Measurements from ENCODE around the gene LYPD8. TPM values are rescaled to one million over a fixed set of nuclear protein-coding genes. Genes with fewer than 3 reads are reported as not detected.
"Not testable (repeated sequence)": the region's sequence is repeated elsewhere in the genome, so short reads cannot be mapped to it uniquely, and the experiment has no call there.

The LYPD8 gene
- total RNA-seq, 1 experiment from 2014 or later, result not detected

DNA sequence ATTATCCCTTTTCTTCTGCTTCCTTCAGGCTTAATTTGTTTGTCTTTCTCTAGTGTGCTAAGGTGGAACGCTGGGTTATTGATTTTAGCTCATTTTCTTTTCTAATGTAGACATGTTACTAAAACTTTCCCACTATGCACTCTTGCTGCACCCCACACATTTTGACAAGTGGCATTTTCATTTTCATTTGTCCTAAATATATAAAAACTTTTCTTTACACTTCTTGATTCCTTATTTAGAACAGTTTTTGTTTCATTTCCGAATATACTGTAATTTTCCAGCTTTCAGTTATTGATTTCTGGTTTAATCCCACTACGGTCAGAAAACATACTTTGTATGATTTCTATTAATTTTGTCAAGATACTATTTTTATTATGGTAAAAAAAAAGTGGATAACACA, 44.9 kb upstream of the LYPD8 start (continued):
- no peak for TF ChIP-seq CREB1 (CRISPR knock-in tag; IDR thresholded peaks at IDR 0.05)
- TF ChIP-seq NR3C1 (CRISPR knock-in tag; conservative IDR thresholded peaks at IDR 0.05; ENCODE audit: low read depth), result no peak
- TF ChIP-seq ZNF671 (CRISPR knock-in tag; IDR thresholded peaks at IDR 0.05), result no peak
- TF ChIP-seq, protein P1, sequence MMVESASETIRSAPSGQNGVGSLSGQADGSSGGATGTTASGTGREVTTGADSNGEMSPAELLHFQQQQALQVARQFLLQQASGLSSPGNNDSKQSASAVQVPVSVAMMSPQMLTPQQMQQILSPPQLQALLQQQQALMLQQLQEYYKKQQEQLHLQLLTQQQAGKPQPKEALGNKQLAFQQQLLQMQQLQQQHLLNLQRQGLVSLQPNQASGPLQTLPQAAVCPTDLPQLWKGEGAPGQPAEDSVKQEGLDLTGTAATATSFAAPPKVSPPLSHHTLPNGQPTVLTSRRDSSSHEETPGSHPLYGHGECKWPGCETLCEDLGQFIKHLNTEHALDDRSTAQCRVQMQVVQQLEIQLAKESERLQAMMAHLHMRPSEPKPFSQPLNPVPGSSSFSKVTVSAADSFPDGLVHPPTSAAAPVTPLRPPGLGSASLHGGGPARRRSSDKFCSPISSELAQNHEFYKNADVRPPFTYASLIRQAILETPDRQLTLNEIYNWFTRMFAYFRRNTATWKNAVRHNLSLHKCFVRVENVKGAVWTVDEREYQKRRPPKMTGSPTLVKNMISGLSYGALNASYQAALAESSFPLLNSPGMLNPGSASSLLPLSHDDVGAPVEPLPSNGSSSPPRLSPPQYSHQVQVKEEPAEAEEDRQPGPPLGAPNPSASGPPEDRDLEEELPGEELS (CRISPR knock-in tag; IDR thresholded peaks at IDR 0.05), result no peak
- TF ChIP-seq ZNF416 (CRISPR knock-in tag; IDR thresholded peaks at IDR 0.05), result no peak
- no peak for TF ChIP-seq SP1 (CRISPR knock-in tag; conservative IDR thresholded peaks at IDR 0.05)
- no peak for TF ChIP-seq EMX1 (CRISPR knock-in tag; IDR thresholded peaks at IDR 0.05)

DNA sequence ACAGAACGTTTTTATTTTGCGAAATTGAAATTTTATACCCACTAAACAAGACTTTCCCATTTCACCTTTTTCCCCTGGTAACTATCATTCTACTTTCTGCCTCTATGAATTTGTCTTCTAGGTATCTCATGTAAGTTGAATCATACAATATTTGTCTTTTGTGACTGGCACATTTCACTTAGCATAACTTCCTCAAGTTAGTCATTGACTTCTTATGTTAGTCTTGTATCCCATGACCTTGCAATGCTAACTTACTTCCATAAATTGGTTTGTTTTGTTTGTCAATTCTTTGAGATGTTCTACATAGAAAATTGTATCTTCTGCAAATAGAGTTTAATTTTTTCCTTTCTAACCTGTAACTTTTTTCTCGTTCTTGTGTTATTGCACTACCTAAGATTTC, 43.2 kb upstream of the LYPD8 start:
- Mint-ChIP-seq H3K4me1 (no peaks in the 10 kb centered on the region), H3K4me3 (no peak overlapping the region), H3K27ac (no peak overlapping the region), H3K27me3 (ENCODE audit: low read depth) (peaks cover 15% of the 10 kb centered on the region), H3K9me3 (peaks cover 80% of the 10 kb centered on the region), H3K36me3 (peaks cover 38% of the 10 kb centered on the region)
- ChIA-PET POLR2A (no interaction called here), CTCF (no interaction called here)
- ATAC-seq, result no peak
- TF ChIP-seq, protein P2, sequence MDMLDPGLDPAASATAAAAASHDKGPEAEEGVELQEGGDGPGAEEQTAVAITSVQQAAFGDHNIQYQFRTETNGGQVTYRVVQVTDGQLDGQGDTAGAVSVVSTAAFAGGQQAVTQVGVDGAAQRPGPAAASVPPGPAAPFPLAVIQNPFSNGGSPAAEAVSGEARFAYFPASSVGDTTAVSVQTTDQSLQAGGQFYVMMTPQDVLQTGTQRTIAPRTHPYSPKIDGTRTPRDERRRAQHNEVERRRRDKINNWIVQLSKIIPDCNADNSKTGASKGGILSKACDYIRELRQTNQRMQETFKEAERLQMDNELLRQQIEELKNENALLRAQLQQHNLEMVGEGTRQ (CRISPR knock-in tag; IDR thresholded peaks at IDR 0.05), result no peak
- TF ChIP-seq OVOL2 (CRISPR knock-in tag; IDR thresholded peaks at IDR 0.05; ENCODE audit: borderline replicate concordance) (no peak), TEAD1 (CRISPR knock-in tag; IDR thresholded peaks at IDR 0.05) (no peak), KAT7 (CRISPR knock-in tag; IDR thresholded peaks at IDR 0.05; ENCODE audit: borderline replicate concordance) (no peak), FOXK1 (CRISPR knock-in tag; IDR thresholded peaks at IDR 0.05) (no peak), MYBL2 (CRISPR knock-in tag; IDR thresholded peaks at IDR 0.05) (no peak)
- TF ChIP-seq, protein P3, sequence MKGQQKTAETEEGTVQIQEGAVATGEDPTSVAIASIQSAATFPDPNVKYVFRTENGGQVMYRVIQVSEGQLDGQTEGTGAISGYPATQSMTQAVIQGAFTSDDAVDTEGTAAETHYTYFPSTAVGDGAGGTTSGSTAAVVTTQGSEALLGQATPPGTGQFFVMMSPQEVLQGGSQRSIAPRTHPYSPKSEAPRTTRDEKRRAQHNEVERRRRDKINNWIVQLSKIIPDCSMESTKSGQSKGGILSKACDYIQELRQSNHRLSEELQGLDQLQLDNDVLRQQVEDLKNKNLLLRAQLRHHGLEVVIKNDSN (CRISPR knock-in tag; IDR thresholded peaks at IDR 0.05), result no peak
- TF ChIP-seq, protein P4, sequence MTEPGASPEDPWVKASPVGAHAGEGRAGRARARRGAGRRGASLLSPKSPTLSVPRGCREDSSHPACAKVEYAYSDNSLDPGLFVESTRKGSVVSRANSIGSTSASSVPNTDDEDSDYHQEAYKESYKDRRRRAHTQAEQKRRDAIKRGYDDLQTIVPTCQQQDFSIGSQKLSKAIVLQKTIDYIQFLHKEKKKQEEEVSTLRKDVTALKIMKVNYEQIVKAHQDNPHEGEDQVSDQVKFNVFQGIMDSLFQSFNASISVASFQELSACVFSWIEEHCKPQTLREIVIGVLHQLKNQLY (CRISPR knock-in tag; IDR thresholded peaks at IDR 0.05), result no peak
- TF ChIP-seq, protein P5, sequence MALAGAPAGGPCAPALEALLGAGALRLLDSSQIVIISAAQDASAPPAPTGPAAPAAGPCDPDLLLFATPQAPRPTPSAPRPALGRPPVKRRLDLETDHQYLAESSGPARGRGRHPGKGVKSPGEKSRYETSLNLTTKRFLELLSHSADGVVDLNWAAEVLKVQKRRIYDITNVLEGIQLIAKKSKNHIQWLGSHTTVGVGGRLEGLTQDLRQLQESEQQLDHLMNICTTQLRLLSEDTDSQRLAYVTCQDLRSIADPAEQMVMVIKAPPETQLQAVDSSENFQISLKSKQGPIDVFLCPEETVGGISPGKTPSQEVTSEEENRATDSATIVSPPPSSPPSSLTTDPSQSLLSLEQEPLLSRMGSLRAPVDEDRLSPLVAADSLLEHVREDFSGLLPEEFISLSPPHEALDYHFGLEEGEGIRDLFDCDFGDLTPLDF (CRISPR knock-in tag; IDR thresholded peaks at IDR 0.05), result no peak
- TF ChIP-seq, protein P6, sequence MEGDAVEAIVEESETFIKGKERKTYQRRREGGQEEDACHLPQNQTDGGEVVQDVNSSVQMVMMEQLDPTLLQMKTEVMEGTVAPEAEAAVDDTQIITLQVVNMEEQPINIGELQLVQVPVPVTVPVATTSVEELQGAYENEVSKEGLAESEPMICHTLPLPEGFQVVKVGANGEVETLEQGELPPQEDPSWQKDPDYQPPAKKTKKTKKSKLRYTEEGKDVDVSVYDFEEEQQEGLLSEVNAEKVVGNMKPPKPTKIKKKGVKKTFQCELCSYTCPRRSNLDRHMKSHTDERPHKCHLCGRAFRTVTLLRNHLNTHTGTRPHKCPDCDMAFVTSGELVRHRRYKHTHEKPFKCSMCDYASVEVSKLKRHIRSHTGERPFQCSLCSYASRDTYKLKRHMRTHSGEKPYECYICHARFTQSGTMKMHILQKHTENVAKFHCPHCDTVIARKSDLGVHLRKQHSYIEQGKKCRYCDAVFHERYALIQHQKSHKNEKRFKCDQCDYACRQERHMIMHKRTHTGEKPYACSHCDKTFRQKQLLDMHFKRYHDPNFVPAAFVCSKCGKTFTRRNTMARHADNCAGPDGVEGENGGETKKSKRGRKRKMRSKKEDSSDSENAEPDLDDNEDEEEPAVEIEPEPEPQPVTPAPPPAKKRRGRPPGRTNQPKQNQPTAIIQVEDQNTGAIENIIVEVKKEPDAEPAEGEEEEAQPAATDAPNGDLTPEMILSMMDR (IDR thresholded peaks at IDR 0.05), result no peak
- TF ChIP-seq, protein P7, sequence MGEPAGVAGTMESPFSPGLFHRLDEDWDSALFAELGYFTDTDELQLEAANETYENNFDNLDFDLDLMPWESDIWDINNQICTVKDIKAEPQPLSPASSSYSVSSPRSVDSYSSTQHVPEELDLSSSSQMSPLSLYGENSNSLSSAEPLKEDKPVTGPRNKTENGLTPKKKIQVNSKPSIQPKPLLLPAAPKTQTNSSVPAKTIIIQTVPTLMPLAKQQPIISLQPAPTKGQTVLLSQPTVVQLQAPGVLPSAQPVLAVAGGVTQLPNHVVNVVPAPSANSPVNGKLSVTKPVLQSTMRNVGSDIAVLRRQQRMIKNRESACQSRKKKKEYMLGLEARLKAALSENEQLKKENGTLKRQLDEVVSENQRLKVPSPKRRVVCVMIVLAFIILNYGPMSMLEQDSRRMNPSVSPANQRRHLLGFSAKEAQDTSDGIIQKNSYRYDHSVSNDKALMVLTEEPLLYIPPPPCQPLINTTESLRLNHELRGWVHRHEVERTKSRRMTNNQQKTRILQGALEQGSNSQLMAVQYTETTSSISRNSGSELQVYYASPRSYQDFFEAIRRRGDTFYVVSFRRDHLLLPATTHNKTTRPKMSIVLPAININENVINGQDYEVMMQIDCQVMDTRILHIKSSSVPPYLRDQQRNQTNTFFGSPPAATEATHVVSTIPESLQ (CRISPR knock-in tag; IDR thresholded peaks at IDR 0.05), result no peak
- no peak for DNase-seq (ENCODE audit: low spot score)

DNA sequence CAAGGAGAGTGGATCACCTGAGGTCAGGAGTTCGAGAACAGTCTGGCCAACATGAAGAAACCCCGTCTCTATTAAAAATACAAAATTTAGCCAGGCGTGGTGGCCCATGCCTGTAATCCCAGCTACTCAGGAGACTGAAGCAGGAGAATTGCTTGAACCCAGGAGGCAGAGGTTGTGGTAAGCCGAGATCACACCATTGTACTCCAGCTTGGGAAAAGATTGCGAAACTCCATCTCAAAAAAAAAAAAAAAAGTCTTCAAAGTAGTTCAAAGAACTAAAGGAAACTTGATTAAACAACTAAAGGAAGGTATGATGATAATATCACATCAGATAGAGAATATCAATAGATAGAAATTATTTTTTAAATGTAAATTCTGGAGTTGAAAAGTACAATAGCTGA, 39.1 kb upstream of the LYPD8 start:
- H3K4me3 Mint-ChIP-seq, CTCF ChIA-PET: not testable (repeated sequence)
- peaks cover 84% of the 10 kb centered on the region for H3K9me3 Mint-ChIP-seq

More for the DNA sequence above, 39.1 kb upstream of the LYPD8 start:
- POLR2A ChIA-PET; H3K4me1 Mint-ChIP-seq; ATAC-seq; DNase-seq (ENCODE audit: low spot score); H3K27ac Mint-ChIP-seq; H3K27me3 Mint-ChIP-seq (ENCODE audit: low read depth): not testable (repeated sequence)
- H3K36me3 Mint-ChIP-seq, result peaks cover 25% of the 10 kb centered on the region
